Naive B cell (primary cell): Measurements from ENCODE around the gene NHSL1. TPM values are rescaled to one million over a fixed set of nuclear protein-coding genes. Genes with fewer than 3 reads are reported as not detected.

Source experiments
- ATAC-seq, 2 donors: fragments of 150-1000 bp; cut with Tn5 transposase; 2 replicates each; pipeline ENCODE4 v1.10.0; 2021; ENCODE audit warnings: low read depth in 2 of 2, mild to moderate bottlenecking in 2 of 2, moderate library complexity in 2 of 2
- DNase-seq: peaks from one replicate; pipeline ENCODE4 v3.0.0; 2022
- H3K27ac Mint-ChIP-seq, 6 donors: one replicate each; pipeline ENCODE4 v1.8.0; 2020 to 2022; ENCODE audit warnings: mild to moderate bottlenecking in 6 of 6, mixed read lengths in 6 of 6, moderate library complexity in 5 of 6, inconsistent platforms in 2 of 6
- H3K27me3 Mint-ChIP-seq, 3 donors: one replicate each; pipeline ENCODE4 v1.8.0; 2021 to 2022; ENCODE audit warnings: mixed read lengths in 3 of 3, mild to moderate bottlenecking in 1 of 3
- H3K36me3 Mint-ChIP-seq, 2 donors: one replicate each; pipeline ENCODE4 v1.8.0; 2020 to 2022; ENCODE audit warnings: mixed read lengths in 2 of 2, inconsistent platforms in 1 of 2, mild to moderate bottlenecking in 1 of 2
- H3K4me1 Mint-ChIP-seq, 3 donors: one replicate each; pipeline ENCODE4 v1.8.0; 2020 to 2022; ENCODE audit warnings: mixed read lengths in 3 of 3, inconsistent platforms in 1 of 3, mild to moderate bottlenecking in 1 of 3, moderate library complexity in 1 of 3
- H3K4me3 Mint-ChIP-seq, 8 donors: one replicate each; pipeline ENCODE4 v1.8.0; 2020 to 2022; ENCODE audit warnings: mild to moderate bottlenecking in 8 of 8, mixed read lengths in 8 of 8, moderate library complexity in 8 of 8, inconsistent platforms in 2 of 8
- H3K9me3 Mint-ChIP-seq, 7 donors: one replicate each; pipeline ENCODE4 v1.8.0; 2020 to 2022; ENCODE audit warnings: mixed read lengths in 7 of 7, mild to moderate bottlenecking in 5 of 7, inconsistent platforms in 2 of 7, moderate library complexity in 1 of 7
- polyA plus RNA-seq, 6 donors: library from polyadenylated mRNA; unstranded; fragments of 300-500 nt; fragmentation: Illumina TruSeq; gene quantifications; one replicate each; pipeline ENCODE4 v1.2.3, GENCODE V29; 2021; ENCODE audit warnings: low read depth in 6 of 6

Gene NHSL1
- polyA plus RNA-seq, 6 donors from 2014 or later: 0.04 TPM; not detected in 5

- no peaks in the 10 kb centered on the region for H3K4me1 Mint-ChIP-seq
- no peak overlapping the region for H3K27ac Mint-ChIP-seq
- H3K4me3 Mint-ChIP-seq: no peak overlapping the region
- H3K9me3 Mint-ChIP-seq: no peaks in the 10 kb centered on the region
- peaks cover 0 to 6% (median 0%) of the 10 kb centered on the region in 3 donors for H3K27me3 Mint-ChIP-seq
- H3K36me3 Mint-ChIP-seq: no peaks in the 10 kb centered on the region
- DNase-seq (no peak), ATAC-seq (no peak)
These were observed 30.2 kb upstream of the NHSL1 start for GRCh38 chr6:138529478-138529877.

GRCh38 chr6:138528956-138529355 is 29.7 kb upstream of the NHSL1 start:
- DNase-seq (no peak), ATAC-seq (no peak)
- Mint-ChIP-seq H3K27me3 (peaks cover 0 to 10% (median 0%) of the 10 kb centered on the region in 3 donors), H3K4me3 (no peak overlapping the region), H3K4me1 (no peaks in the 10 kb centered on the region), H3K36me3 (no peaks in the 10 kb centered on the region), H3K27ac (no peak overlapping the region), H3K9me3 (no peaks in the 10 kb centered on the region)

GRCh38 chr6:138528137-138528536 is 28.8 kb upstream of the NHSL1 start:
- no peaks in the 10 kb centered on the region for H3K36me3 Mint-ChIP-seq
- no peaks in the 10 kb centered on the region for H3K9me3 Mint-ChIP-seq
- DNase-seq (no peak), ATAC-seq (no peak)
- no peaks in the 10 kb centered on the region for H3K4me1 Mint-ChIP-seq
- no peak overlapping the region for H3K27ac Mint-ChIP-seq
- H3K4me3 Mint-ChIP-seq: no peak overlapping the region
- H3K27me3 Mint-ChIP-seq: peaks cover 0 to 11% (median 0%) of the 10 kb centered on the region in 3 donors

GRCh38 chr6:138527411-138528088 is 28.3 kb upstream of the NHSL1 start:
- no peak for ATAC-seq
- H3K27me3 Mint-ChIP-seq: peaks cover 0 to 11% (median 0%) of the 10 kb centered on the region in 3 donors
- no peaks in the 10 kb centered on the region for H3K9me3 Mint-ChIP-seq
- H3K27ac Mint-ChIP-seq: no peak overlapping the region
- H3K4me1 Mint-ChIP-seq: no peaks in the 10 kb centered on the region
- no peaks in the 10 kb centered on the region for H3K36me3 Mint-ChIP-seq
- no peak for DNase-seq
- no peak overlapping the region for H3K4me3 Mint-ChIP-seq

GRCh38 chr6:138526822-138527235 is 27.5 kb upstream of the NHSL1 start:
- peaks cover 0 to 11% (median 0%) of the 10 kb centered on the region in 3 donors for H3K27me3 Mint-ChIP-seq
- H3K36me3 Mint-ChIP-seq: no peaks in the 10 kb centered on the region
- H3K27ac Mint-ChIP-seq: no peak overlapping the region
- DNase-seq (no peak), ATAC-seq (no peak)
- peaks cover 0 to 2% (median 0%) of the 10 kb centered on the region in 3 donors for H3K4me1 Mint-ChIP-seq
- no peaks in the 10 kb centered on the region for H3K9me3 Mint-ChIP-seq
- no peak overlapping the region for H3K4me3 Mint-ChIP-seq

- H3K27me3 Mint-ChIP-seq: peaks cover 0 to 8% (median 5%) of the 10 kb centered on the region in 3 donors
- no peaks in the 10 kb centered on the region for H3K9me3 Mint-ChIP-seq
- peaks cover 0 to 5% (median 0%) of the 10 kb centered on the region in 3 donors for H3K4me1 Mint-ChIP-seq
- H3K27ac Mint-ChIP-seq: no peak overlapping the region
- no peak for ATAC-seq
- H3K4me3 Mint-ChIP-seq: no peak overlapping the region
- H3K36me3 Mint-ChIP-seq: no peaks in the 10 kb centered on the region
- DNase-seq: no peak
These were observed 26.1 kb upstream of the NHSL1 start for GRCh38 chr6:138525355-138525754.

- no peaks in the 10 kb centered on the region for H3K36me3 Mint-ChIP-seq
- peaks cover 0 to 6% (median 5%) of the 10 kb centered on the region in 3 donors for H3K27me3 Mint-ChIP-seq
- no peak for DNase-seq
- no peak for ATAC-seq
- no peaks in the 10 kb centered on the region for H3K9me3 Mint-ChIP-seq
- peaks cover 0 to 5% (median 0%) of the 10 kb centered on the region in 3 donors for H3K4me1 Mint-ChIP-seq
- H3K27ac Mint-ChIP-seq: no peak overlapping the region
- no peak overlapping the region for H3K4me3 Mint-ChIP-seq
These were observed 25.2 kb upstream of the NHSL1 start for GRCh38 chr6:138524526-138524925.

GRCh38 chr6:138523347-138524210 is 24.3 kb upstream of the NHSL1 start:
- Mint-ChIP-seq H3K4me1 (peaks cover 0 to 5% (median 0%) of the 10 kb centered on the region in 3 donors), H3K36me3 (no peaks in the 10 kb centered on the region), H3K9me3 (no peaks in the 10 kb centered on the region), H3K27ac (peak overlapping the region in 1 of 6 donors; percentile 21), H3K4me3 (no peak overlapping the region), H3K27me3 (peaks cover 0 to 6% (median 5%) of the 10 kb centered on the region in 3 donors)
- DNase-seq: no peak
- ATAC-seq: no peak

GRCh38 chr6:138522611-138523010 is 23.3 kb upstream of the NHSL1 start:
- Mint-ChIP-seq H3K36me3 (peaks cover 0 to 4% of the 10 kb centered on the region in 2 donors), H3K4me1 (peaks cover 0 to 5% (median 0%) of the 10 kb centered on the region in 3 donors), H3K4me3 (no peak overlapping the region), H3K27me3 (peaks cover 3 to 10% (median 5%) of the 10 kb centered on the region in 3 donors), H3K9me3 (peaks cover 0 to 3% (median 2%) of the 10 kb centered on the region in 7 donors), H3K27ac (no peak overlapping the region)
- DNase-seq: no peak
- no peak for ATAC-seq

GRCh38 chr6:138521790-138522189 is 22.5 kb upstream of the NHSL1 start:
- H3K4me3 Mint-ChIP-seq: no peak overlapping the region
- peaks cover 0 to 5% (median 0%) of the 10 kb centered on the region in 3 donors for H3K4me1 Mint-ChIP-seq
- peaks cover 0 to 7% of the 10 kb centered on the region in 2 donors for H3K36me3 Mint-ChIP-seq
- peaks cover 4 to 12% (median 5%) of the 10 kb centered on the region in 3 donors for H3K27me3 Mint-ChIP-seq
- H3K27ac Mint-ChIP-seq: peak overlapping the region in 4 of 6 donors; percentile 23 to 64 (median 30)
- no peak for DNase-seq
- no peak for ATAC-seq
- H3K9me3 Mint-ChIP-seq: peaks cover 0 to 4% (median 3%) of the 10 kb centered on the region in 7 donors

- H3K4me1 Mint-ChIP-seq: peaks cover 0 to 5% (median 0%) of the 10 kb centered on the region in 3 donors
- DNase-seq: no peak
- H3K36me3 Mint-ChIP-seq: peaks cover 0 to 7% of the 10 kb centered on the region in 2 donors
- H3K9me3 Mint-ChIP-seq: peaks cover 0 to 4% (median 3%) of the 10 kb centered on the region in 7 donors
- peaks cover 4 to 12% (median 5%) of the 10 kb centered on the region in 3 donors for H3K27me3 Mint-ChIP-seq
- H3K4me3 Mint-ChIP-seq: no peak overlapping the region
- no peak overlapping the region for H3K27ac Mint-ChIP-seq
- no peak for ATAC-seq
These were observed 21.2 kb upstream of the NHSL1 start for GRCh38 chr6:138520463-138520862.

- Mint-ChIP-seq H3K4me3 (no peak overlapping the region), H3K27me3 (peaks cover 0 to 13% (median 4%) of the 10 kb centered on the region in 3 donors), H3K4me1 (peaks cover 0 to 5% (median 0%) of the 10 kb centered on the region in 3 donors), H3K36me3 (peaks cover 0 to 7% of the 10 kb centered on the region in 2 donors), H3K9me3 (peaks cover 0 to 4% (median 3%) of the 10 kb centered on the region in 7 donors), H3K27ac (no peak overlapping the region)
- no peak for ATAC-seq
- no peak for DNase-seq
These were observed 18.8 kb upstream of the NHSL1 start for GRCh38 chr6:138518054-138518453.

- Mint-ChIP-seq H3K4me3 (no peak overlapping the region), H3K36me3 (peaks cover 0 to 7% of the 10 kb centered on the region in 2 donors), H3K9me3 (peaks cover 0 to 4% (median 3%) of the 10 kb centered on the region in 7 donors), H3K27ac (no peak overlapping the region), H3K27me3 (peaks cover 0 to 18% (median 4%) of the 10 kb centered on the region in 3 donors), H3K4me1 (peaks cover 0 to 5% (median 0%) of the 10 kb centered on the region in 3 donors)
- ATAC-seq: peak; percentile 93 to 96
- DNase-seq: peak; percentile 48
These were observed 18.3 kb upstream of the NHSL1 start for GRCh38 chr6:138517635-138518034.
